SK-N-DZ (cell line): ENCODE measurements around the gene PPP2R2B.
"Not testable (repeated sequence)": the region's sequence is repeated elsewhere in the genome, so short reads cannot be mapped to it uniquely, and the experiment has no call there.

Experiments
- DNase-seq: peaks from one replicate; pipeline ENCODE4 v3.0.0-alpha.2; 2015; ENCODE audit warnings: low spot score

PPP2R2B gene

GRCh38 chr5:146745931-146746577 is 132.5 kb downstream of the PPP2R2B start:
- DNase-seq: no peak

DNA sequence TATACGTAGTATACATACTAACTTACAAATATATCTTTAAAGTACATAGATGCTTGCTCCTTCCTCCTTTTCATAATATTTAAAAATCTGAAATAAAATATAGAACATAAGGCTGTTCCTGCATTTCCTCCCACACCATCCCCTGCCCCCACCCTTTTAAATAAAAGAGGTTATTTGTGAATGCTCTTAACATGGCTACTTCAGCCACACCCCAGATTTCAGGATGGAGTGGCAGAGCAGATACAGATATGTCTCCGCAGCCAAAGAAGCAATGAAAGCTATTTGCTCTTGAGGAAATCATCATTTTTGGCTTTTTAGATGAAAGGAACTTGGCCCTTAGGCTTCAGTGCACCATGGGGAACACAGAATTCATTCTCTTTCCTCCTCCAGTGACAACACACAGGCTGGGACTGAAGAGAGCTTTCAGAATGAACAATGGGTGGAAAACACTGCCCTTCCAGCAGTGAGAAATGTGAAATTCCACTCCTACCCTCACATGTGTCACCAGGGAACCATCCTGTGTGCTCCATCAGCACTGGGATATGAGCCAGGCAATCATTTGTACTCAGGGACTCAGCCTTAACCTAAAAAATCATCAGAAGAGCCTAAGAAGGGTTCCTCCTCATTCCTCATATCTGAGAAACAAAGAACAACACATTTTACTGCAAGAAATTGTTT is 134.3 kb downstream of the PPP2R2B start:
- DNase-seq: no peak

GRCh38 chr5:146734936-146735577 is 143.5 kb downstream of the PPP2R2B start:
- DNase-seq: no peak

DNA sequence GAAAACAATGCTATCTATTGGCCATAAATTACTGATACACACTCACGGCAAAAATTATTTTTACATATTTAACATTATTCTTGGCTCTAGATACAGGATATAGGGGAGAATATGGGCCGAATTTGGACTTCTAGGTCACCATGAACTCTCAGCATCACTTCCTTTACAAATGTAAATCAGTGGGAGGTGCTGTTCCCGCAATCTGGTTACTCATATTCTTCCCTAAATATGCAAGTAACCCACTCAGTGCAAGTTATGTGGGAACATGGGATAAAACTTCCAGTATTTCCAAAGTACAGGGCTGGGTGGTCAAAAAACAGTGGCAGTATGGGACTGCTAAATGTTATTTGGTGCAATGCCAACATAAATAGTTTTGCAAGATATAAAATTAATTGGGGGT is 145.6 kb downstream of the PPP2R2B start:
- DNase-seq: no peak

DNA sequence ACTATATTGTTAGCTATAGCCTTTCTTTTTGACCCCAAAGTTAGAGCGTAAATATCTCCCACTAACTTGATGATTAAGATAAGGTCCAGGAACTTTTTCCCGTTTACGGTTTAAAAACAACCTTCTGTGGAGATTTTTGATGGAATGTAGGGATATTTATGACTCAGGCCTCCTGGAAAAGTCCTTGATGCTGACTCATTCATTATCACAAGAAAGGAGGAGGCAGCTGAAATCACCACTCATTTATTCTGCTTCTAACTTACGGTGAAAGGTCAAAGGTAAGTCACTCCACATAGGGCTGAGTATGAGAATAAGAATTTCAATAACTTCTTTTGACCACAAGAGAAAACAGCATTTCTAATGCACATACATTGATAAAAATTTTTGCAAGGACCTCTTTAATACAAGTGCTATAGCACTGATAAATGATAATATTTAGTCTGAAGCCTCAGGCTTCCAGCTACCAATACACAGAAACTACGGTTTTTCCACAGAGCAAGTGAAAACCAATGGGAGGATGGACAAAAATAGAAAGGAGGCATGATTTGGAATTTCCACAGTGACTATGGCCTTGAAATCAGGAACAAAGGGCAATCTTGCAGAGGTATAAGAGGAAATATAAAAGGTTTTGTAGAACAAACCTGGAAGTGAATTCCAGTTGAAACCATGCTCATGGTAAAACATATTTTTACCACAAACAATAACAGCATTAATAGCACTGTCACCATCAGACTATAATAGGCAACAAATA is 146.5 kb downstream of the PPP2R2B start:
- no peak for DNase-seq

GRCh38 chr5:146728746-146729145 is 149.8 kb downstream of the PPP2R2B start:
- DNase-seq: not testable (repeated sequence)

GRCh38 chr5:146726891-146727290 is 151.7 kb downstream of the PPP2R2B start:
- DNase-seq: no peak

GRCh38 chr5:146726020-146726419 is 152.5 kb downstream of the PPP2R2B start:
- no peak for DNase-seq

- DNase-seq: no peak
These were observed 153.5 kb downstream of the PPP2R2B start for GRCh38 chr5:146725025-146725424.

GRCh38 chr5:146722361-146722779 is 156.2 kb downstream of the PPP2R2B start:
- no peak for DNase-seq

GRCh38 chr5:146721073-146721815 is 157.3 kb downstream of the PPP2R2B start:
- DNase-seq: no peak

- DNase-seq: no peak
These were observed 158.4 kb downstream of the PPP2R2B start for GRCh38 chr5:146720107-146720506.

DNA sequence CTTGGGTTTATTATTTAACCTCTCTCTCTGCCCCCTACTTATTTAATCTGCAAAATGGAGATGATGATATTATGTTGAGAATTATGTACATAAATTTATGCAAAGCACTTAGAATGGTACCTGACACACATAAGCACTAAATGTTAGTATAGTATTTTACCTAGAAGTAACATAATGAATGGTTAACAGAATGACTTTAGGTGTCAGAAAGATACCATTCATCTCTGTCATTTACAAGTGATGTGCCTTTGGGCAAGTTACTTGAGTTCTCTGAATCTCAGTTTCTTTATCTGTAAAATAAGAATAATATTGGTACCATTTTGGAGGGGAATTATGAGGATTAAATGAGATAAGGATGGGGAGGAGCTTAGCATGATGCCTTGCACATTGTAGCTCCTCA is 159.4 kb downstream of the PPP2R2B start:
- DNase-seq: no peak

- no peak for DNase-seq
These were observed 159.9 kb downstream of the PPP2R2B start for GRCh38 chr5:146718609-146719008.

DNA sequence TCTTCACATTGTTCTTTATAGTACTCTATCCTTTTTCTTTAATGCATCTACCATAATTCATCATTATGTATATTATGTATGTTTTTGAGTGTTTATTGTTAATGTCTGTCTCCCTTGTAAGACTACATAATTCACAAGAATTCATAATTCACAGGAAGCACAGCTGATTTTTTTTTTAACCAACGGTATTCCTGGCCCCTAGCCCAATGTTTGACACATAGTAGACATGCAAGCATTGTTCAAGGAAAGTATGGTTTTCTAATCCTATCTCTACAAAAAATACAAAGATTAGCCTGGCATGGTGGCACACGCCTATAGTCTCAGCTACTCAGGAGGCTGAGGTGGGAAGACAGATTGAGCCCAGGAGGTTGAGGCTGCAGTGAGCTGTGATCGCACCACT is 160.6 kb downstream of the PPP2R2B start:
- DNase-seq: no peak

GRCh38 chr5:146716636-146717035 is 161.9 kb downstream of the PPP2R2B start:
- no peak for DNase-seq

GRCh38 chr5:146710348-146710747 is 168.2 kb downstream of the PPP2R2B start:
- DNase-seq: no peak

DNA sequence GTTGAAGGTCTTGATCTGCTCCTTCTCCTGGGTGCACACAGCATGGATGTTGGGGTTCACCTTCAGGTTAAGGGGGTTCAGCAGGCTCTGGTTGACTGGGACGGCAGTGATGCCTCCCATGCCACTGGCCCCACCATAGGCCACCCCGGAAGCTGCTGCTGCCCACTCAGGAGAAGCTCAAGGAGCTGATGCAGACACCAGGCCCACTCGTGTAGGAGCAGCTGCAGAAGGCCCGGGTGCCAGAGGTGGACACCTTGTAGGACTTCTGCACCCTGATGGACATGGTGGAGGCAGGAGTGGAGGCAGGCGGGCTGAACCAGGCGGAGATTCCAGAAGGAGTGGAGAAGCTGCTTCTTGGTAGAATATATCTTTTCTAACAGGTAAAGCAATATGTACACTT is 171.2 kb downstream of the PPP2R2B start:
- DNase-seq: no peak

DNA sequence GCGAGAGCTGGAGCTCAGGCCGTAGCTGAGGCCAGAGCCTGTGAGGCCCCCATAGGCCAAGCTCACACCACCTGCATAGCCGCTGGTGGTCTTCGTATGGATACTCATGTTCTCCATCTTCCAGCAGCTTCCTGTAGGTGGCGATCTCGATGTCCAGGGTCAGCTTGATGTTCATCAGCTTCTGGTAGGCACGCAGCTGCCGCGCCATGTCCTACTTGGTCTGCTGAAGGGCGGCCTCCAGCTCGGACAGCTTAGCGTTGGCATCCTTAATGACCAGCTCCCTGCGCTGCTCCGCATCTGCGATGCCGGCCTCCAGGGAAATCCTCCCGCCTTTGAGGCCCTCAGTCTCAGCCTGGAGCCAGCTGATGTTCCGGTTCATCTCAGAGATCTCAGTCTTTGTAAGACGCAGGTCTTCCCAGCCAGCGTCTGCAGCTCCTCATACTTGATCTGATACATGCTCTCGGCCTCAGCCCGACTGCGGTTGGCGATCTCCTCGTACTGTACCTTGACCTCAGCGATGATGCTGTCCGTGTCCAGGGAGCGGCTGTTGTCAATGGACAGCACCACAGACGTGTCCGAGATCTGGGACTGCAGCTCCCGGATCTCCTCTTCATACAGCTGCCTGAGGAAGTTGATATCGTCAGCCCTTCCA is 172.1 kb downstream of the PPP2R2B start:
- peak; percentile 17 for DNase-seq

GRCh38 chr5:146704949-146705665 is 173.4 kb downstream of the PPP2R2B start:
- DNase-seq: peak; percentile 78
